OCI-LY1 (cell line): Measurements from ENCODE around the gene RANGAP1.

Source experiments
- CTCF ChIP-seq: fragments of 200-600 bp; sonication (generic), shearing (Covaris generic); IDR thresholded peaks from 2 replicates; pipeline ENCODE4 v1.5.1; 2017; ENCODE audit warnings: mild to moderate bottlenecking, antibody characterized with exemption, low read length, moderate library complexity, mixed read lengths
- EZH2 ChIP-seq: fragments of 200-600 bp; sonication (generic), shearing (Covaris generic); IDR thresholded peaks from 2 replicates; pipeline ENCODE4 v1.8.0; 2017; ENCODE audit warnings: borderline replicate concordance, mixed run types, mild to moderate bottlenecking, antibody characterized with exemption, low read length, moderate library complexity, mixed read lengths

DNA sequence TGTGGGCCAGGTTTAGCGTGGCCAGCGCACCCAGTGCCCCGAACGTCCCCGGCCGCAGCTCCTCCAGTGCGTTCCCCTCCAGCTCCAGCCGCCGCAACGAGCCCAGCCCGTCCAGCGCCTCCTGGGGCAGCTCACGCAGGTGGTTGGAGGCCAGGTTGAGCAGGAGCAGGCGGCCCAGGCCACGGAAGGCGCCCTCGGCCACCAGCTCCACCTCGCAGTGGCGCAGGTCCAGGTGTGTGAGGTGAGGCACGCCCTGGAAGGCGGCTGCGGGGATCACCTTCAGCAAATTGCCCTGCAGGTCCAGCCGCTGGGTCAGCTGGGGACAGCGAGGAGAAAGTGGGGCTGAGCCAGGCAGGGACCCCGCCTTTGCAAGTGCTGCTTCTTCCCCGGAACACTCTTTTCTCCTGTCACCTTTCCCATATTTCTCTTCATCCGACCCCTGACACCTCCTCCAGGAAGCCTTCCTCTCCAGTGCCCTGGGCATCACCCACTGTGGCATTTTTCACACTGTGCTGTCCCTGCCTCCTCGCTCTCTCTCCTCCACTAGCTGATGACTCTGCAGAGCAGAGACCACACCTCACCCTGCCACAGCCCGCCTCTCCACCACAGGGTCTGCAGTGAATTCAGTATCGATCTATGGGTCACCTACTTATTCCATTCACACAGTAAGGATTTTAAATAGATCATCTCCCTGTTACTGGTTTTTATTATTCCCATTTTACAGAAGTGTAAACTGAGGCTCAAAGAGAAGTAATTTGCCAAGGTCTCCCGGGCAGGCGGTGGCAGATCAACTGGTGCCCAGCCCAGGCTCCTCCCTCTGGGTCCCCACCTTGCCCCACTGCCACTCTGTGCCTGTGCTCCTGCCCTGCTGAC is 47.2 kb downstream of the RANGAP1 start:
- no peak for TF ChIP-seq CTCF
- no peak for TF ChIP-seq EZH2
